CD4-positive, alpha-beta T cell treated with Interleukin-6 for 4 hours (primary cell): ENCODE data around the gene SLC4A2.

Experiments used
- DNase-seq: peaks from one replicate; pipeline ENCODE4 v3.0.0-alpha.2; 2020; ENCODE audit warnings: mixed read lengths

SLC4A2 gene

GRCh38 chr7:151064454-151064853 is 5.1 kb downstream of the SLC4A2 start:
- no peak for DNase-seq

- no peak for DNase-seq
These were observed 5.6 kb downstream of the SLC4A2 start for GRCh38 chr7:151064993-151065392.

DNA sequence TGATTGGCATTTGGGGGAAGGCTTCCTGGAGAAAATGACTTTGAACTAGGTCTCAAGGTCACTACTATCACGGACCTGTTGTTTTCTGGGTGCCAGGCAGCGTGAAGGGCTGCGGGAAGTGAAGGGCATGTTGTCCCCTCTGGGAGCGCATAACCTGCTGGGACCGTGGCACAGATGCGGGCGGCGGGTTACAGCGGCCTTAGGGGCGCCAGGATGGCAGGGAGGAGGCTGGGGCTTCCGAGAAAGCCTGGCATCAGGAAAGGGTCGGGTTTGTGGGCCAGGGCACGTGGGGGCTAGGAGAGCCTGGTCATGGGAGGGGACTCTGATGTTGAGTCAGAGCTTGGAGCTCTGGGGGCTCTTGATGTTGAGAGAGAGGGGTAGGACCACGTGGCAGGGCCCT is 6.1 kb downstream of the SLC4A2 start:
- DNase-seq: no peak

DNA sequence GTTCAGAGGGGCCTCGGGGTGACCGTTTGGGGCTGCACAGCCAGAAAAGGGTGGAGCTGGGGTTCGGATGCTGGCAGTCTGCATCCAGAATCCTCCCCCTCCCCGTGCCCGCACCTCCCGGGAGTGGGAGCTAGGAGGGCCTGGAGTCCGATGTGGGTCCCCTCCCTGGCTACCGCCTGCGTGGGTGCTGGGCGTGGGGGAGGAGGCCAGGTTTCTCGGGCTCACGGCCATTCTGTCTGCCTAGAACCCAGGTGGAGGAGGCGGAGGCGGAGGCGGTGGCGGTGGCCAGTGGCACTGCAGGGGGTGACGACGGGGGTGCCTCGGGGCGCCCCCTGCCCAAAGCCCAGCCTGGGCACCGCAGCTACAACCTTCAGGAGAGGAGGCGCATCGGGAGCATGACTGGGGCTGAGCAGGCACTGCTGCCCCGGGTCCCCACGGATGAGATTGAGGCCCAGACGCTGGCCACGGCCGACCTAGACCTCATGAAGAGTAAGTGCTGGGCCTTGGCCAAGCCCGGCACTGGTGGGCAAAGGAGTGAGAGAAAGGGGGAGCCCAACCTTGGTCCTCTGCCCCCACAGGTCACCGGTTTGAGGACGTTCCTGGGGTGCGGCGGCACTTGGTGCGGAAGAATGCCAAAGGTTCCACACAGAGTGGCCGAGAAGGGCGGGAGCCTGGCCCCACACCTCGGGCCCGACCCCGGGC is 7.0 kb downstream of the SLC4A2 start:
- no peak for DNase-seq

- DNase-seq: no peak
These were observed 8.8 kb downstream of the SLC4A2 start for GRCh38 chr7:151068069-151068773.

GRCh38 chr7:151069841-151070573 is 10.6 kb downstream of the SLC4A2 start:
- no peak for DNase-seq

- DNase-seq: no peak
These were observed 11.2 kb downstream of the SLC4A2 start for GRCh38 chr7:151070574-151070960.

- no peak for DNase-seq
These were observed 11.9 kb downstream of the SLC4A2 start for GRCh38 chr7:151071032-151071866.

- no peak for DNase-seq
These were observed 14.6 kb downstream of the SLC4A2 start for GRCh38 chr7:151073990-151074389.

DNA sequence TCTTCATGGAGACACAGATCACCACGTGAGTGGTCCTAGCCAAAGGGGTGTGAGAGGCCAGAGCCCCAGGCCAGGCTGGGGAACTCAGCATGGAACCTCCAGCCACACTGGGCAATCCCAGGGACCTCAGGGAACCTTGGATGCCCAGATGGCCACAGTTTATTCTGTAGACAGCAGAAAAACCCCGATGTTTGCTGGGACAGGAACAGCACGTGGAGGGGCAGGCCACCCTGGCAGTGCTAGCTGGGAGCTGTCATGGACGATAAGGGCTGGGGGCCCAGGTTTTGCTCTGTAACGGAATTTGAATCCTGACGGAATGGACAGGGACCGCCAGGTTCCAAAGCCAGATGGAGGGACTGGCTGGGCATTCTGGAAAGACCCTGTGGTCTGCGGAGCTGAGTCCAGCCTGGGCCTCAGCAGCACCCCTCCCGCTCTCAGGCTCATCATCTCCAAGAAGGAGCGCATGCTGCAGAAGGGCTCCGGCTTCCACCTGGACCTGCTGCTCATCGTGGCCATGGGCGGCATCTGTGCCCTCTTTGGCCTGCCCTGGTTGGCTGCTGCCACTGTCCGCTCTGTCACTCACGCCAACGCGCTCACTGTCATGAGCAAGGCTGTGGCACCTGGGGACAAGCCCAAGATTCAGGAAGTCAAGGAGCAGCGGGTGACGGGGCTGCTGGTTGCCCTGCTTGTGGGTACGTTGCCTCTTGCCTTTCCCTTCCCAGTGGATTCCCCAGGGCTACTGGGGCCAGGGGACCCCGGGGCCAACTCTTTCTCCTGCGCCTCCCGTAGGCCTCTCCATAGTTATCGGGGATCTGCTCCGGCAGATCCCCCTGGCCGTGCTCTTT is 15.7 kb downstream of the SLC4A2 start:
- DNase-seq: no peak

DNA sequence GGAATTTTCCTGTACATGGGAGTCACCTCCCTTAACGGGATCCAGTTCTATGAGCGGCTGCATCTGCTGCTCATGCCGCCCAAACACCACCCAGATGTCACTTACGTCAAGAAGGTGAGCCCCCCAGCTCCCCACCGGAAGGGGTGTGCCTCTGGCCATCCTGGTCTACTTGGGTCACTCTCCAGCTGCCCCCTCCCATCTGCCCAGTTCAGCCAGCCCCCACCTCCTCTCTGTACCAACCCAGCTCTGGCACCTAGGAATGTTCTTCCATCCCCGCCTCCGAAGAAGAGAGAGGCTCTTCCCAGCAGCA is 16.2 kb downstream of the SLC4A2 start:
- DNase-seq: no peak

DNA sequence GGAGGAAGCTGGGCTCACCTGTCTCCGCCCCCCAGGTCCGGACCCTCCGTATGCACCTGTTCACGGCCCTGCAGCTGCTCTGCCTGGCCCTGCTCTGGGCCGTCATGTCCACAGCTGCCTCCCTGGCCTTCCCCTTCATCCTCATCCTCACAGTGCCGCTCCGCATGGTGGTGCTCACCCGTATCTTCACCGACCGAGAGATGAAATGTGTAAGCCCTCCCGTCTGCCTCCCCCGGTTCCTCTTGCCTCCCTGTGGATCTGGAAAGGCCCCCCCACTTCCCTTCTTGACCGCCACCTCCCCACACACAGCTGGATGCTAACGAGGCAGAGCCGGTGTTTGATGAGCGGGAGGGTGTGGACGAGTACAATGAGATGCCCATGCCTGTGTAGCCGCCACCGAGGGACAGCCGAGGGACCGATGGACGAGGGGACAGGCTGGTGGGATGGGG is 16.6 kb downstream of the SLC4A2 start:
- DNase-seq: no peak

DNA sequence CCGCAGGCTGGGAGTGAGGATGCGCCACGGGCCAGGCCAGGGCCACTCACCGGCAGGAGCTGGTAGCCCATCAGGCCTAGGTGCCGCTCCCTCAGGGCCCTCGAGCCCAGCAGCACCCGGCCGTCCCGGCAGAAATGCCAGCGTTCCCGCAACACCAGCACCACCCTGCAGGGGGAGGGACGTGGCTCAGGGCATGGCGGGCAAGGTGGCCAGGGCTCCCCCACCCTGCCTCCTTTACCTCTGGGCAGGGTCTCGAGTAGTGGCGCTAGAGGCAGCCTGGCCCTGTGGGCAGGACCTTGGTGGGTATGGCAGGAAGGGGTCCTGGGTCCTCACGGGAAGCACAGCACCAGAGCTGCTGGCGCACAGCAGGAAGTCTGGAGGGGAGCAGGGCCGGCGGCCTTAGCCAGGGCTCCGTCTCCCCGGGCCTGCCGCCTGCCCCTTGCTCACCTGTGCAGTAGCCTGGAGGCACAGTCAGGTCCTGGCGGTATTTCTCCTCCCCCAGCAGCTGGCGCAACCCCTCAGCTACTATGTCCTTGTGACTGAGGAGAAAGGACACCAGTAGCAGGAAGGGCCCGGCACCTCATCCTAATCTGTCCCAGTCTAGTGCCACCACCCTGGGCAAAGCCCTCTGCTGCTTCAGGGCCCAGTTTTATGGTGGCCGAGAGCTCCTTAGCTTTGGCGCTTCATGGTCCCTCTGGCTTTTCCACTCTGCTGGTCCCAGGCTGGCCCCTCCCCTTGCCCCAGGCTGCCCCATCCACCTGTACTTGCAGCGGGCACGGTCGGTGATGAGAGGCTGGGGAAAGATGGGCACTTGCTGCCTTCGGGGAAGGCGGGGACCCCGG is 17.7 kb downstream of the SLC4A2 start:
- no peak for DNase-seq

GRCh38 chr7:151077705-151078232 is 18.4 kb downstream of the SLC4A2 start:
- no peak for DNase-seq

GRCh38 chr7:151078233-151079040 is 19.0 kb downstream of the SLC4A2 start:
- no peak for DNase-seq

- no peak for DNase-seq
These were observed 20.0 kb downstream of the SLC4A2 start for GRCh38 chr7:151079199-151079910.

DNA sequence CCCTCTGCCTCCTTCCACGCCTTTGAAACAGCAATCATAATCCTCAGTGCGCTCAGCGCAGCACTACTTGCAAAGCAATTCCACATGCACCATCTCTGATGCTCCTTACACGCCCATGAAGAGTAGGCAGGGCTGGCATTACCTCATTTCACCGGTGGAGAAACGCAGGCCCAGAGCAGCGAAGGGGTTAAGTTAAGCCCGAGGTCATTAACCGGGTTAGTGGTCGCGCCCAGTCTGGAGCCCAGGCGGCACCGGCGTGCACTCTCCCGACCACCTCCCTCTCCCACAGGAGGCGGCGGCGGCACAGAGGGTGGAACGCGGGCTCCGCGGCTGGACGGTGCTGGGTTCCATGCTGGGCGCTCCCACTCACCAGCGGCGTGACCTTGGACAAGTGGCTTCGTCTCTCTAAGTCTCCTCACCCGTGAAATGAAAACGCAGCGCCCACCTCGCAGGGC is 20.7 kb downstream of the SLC4A2 start:
- DNase-seq: no peak

GRCh38 chr7:151080522-151081169 is 21.3 kb downstream of the SLC4A2 start, which contains the start of gene FASTK:
Gene FASTK, minus strand, starts transcription at chr7:151080809. Its CDS starts 43 bp downstream, at chr7:151080766.
- DNase-seq: peak; percentile 89
